ENCODE results near the gene TP53I13.

The TP53I13 gene

DNA sequence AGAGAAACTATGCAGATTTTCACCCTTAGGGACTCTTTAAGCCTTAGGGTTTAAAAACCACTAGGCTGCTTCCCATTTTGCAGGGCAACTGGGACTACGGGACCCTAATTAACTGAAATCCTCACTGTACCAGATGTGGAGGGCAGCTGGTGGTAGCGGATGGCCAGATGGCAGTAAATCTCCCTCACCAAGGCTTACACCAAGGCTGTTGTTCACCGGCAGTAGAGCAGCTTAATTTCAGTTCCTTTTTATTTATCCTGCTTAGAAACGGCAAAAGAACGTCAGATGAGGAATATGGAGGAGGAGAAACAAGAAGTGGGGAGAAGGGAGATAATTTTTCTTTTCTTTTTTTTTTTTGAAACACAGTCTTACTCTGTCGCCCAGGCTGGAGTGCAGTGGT lies 8.2 kb upstream of the TP53I13 start:
- H3K4me3 ChIP-seq (ENCODE audit: low read depth, low read length): no peak overlapping the region
- in situ Hi-C loops (cut with HindIII; ENCODE audit: low sequenced_read_pairs): no loop called here
- TF ChIP-seq, protein P1, sequence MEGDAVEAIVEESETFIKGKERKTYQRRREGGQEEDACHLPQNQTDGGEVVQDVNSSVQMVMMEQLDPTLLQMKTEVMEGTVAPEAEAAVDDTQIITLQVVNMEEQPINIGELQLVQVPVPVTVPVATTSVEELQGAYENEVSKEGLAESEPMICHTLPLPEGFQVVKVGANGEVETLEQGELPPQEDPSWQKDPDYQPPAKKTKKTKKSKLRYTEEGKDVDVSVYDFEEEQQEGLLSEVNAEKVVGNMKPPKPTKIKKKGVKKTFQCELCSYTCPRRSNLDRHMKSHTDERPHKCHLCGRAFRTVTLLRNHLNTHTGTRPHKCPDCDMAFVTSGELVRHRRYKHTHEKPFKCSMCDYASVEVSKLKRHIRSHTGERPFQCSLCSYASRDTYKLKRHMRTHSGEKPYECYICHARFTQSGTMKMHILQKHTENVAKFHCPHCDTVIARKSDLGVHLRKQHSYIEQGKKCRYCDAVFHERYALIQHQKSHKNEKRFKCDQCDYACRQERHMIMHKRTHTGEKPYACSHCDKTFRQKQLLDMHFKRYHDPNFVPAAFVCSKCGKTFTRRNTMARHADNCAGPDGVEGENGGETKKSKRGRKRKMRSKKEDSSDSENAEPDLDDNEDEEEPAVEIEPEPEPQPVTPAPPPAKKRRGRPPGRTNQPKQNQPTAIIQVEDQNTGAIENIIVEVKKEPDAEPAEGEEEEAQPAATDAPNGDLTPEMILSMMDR (IDR thresholded peaks at IDR 0.05; ENCODE audit: low read depth, low read length, missing control alignments): no peak
- DNase-seq (ENCODE audit: low read depth): no peak

DNA sequence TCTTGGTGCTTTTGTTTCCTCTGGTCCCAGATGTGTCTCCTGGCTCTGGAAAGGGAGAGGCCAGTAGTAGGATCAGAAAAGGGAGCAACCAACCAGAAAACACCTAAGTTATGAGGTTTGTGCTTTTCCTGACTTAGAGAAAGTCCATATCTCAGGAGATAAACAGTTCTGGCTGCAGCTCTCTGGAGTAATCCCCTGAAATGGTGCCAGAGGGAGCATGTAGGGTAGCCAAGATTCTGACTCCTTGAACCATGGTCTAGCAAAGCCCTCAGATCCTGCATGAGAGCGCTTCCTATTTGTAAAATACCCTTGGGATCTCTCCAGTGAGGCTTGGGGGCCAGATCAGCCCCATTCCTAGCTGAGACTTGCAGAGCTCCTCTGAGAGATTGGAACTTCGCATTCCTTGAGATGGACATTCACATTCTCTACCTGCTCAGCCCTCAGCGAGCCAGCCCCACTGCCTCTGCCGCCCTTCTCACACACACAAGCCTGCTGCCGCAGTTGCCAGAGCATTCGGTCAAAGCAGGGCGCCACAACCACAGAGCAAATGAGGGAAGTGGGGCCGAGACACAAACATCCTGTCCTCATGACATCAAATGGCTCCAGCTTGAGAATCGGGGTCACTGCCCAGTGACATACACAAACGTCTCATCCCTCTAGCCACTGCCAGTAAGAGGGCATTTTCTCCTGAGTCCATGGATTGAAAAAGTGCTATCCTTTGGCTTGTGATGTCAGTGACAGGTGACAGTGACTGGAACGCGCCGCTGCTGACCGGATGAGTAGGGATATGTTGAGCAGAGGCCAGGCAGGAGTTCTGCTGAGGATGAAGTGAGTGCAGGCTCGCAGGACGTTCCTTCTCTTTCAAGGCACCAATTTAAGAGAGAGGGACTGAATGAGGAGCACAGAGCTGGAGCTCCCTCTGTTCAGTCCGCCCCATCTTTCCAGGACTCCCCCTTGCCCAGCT lies 6.7 kb upstream of the TP53I13 start:
- DNase-seq (ENCODE audit: low read depth): no peak
- no peak overlapping the region for H3K4me3 ChIP-seq (ENCODE audit: low read depth, low read length)
- TF ChIP-seq, protein P1 (IDR thresholded peaks at IDR 0.05; ENCODE audit: low read depth, low read length, missing control alignments): no peak
- in situ Hi-C loops (cut with HindIII; ENCODE audit: low sequenced_read_pairs): no loop called here

DNA sequence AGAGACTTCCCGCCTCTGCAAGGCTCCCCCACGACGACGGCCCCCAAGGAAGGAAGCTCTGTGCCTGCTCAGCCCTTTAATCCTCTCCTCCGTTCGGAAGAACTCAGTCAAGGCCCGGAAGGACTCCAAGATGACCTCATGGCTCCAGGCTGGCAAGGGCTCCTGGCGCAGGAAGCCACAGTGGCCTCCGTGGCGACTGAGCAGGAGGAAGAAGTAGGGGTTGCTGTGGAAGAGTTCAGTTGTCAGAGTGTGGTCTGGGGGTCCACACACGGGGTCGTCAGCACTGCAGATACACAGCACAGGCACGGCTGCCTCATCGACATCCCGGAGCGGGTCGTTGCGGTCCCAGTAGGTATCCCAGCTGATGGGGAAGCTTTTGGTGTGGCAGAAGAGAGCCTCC lies 5.9 kb upstream of the TP53I13 start:
- in situ Hi-C loops (cut with HindIII; ENCODE audit: low sequenced_read_pairs): no loop called here
- no peak overlapping the region for H3K4me3 ChIP-seq (ENCODE audit: low read depth, low read length)
- TF ChIP-seq, protein P1 (IDR thresholded peaks at IDR 0.05; ENCODE audit: low read depth, low read length, missing control alignments): no peak
- no peak for DNase-seq (ENCODE audit: low read depth)

DNA sequence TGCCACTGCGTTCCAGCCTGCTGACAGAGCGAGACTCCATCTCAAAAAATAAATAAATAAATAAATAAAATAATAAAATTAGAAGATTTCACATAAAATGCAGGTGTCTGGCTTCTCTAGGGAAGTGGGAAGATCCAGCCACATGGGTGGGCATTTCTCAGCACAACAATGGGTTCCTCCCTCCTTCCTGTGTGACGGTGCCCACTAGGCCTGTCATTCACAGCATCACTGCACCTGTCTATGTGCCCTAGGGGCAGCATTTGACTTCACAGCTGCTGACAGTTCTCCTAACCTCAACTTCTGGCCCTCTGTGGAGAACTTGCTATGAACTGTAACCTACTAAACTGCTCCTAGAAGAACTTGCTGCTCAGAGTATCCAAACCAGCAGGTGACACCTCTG lies 4.7 kb upstream of the TP53I13 start:
- H3K4me3 ChIP-seq (ENCODE audit: low read depth, low read length): no peak overlapping the region
- in situ Hi-C loops (cut with HindIII; ENCODE audit: low sequenced_read_pairs): no loop called here
- no peak for DNase-seq (ENCODE audit: low read depth)
- TF ChIP-seq, protein P1 (IDR thresholded peaks at IDR 0.05; ENCODE audit: low read depth, low read length, missing control alignments): no peak

DNA sequence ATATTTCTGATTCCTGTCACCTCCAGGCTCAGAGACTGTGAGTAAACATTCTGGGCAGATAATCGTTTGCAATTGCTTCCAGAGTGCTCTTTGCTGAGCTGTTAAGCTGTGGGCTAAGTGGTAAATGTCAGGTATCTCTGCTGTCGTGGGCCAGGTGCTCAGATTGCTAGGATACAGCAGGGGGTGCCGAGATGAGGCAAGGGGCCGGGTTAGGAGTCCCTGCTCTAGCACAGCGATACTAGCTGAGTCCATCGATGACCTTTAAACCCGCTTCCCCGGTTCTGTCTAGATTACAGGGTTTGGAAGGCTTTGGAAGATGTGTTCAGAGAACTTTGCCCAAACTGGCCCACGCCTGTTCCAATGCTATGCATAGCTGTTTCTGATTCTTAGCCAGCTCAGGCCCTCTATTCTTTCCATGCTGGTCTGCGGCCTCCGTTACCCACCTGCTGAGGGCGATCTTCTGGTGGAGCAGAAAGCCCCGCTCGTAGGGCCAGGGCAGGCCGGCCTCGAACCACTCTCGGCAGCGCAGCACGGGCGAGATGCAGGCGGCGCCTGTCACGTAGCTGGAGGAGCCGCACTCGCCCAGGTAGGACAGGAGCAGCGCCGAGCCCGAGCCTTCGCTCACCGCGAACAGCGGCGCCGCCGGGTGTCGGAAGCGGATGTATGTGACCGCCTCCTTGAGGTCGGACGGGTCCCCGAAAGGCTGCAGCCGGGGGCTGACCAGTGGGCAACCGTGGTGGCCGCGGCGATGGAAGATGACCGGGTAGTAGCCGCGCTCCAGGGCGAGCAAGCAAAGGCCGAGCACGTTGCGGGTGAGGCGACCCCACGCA lies 2.6 kb upstream of the TP53I13 start:
- no peak for DNase-seq (ENCODE audit: low read depth)
- peak overlapping the region; percentile 32 for H3K4me3 ChIP-seq (ENCODE audit: low read depth, low read length)
- in situ Hi-C loops (cut with HindIII; ENCODE audit: low sequenced_read_pairs): no loop called here
- TF ChIP-seq, protein P1 (IDR thresholded peaks at IDR 0.05; ENCODE audit: low read depth, low read length, missing control alignments): peak; percentile 6

DNA sequence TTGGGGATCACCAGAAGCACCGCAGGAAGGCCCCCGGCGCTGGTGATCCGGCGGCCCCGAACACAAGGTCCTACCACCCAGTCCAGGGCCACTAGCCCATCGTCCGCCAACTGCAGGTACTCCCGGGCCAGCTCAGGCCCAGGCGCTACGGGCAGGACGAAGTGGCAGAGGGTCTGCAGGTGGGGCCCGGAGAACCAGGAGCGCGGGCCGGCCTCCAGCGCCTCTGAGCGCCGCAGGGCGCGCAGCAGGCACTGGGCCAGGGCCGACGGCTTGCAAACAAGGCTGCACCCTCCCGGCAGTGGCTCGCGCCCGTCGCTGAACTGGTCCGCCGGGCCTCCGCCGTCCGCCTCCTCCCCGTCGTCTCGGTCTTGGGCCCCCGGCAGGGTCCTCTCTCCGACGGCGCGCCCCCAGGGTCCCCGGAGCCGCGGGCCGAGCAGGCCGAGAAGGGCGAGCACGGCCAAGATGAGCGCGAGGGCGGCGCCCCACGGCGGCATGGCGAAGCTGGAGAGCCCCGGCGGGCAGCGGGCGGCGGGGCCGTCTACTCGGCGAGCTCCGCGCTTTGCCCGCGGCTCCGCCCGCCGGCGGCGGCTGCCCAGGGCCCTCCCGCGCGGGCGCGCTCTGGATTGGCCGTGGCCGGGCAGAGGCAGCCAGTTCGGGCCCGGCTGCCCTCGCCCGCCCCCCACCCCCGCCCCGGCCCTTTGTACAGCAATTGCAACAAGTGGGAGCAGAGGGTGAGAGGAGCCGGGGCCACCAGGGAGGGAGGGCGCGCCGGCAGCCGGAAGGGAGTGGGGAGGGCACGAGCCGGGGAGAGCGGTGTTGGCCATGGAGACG lies 1.8 kb upstream of the TP53I13 start, which contains the start of gene ABHD15:
Gene ABHD15, minus strand, starts transcription at position 565 of the 831 bp plus-strand sequence. Its CDS starts 71 bp downstream, at position 494.
- no peak for DNase-seq (ENCODE audit: low read depth)
- peak within 1 kb of the TSS; percentile 72 for H3K4me3 ChIP-seq (ENCODE audit: low read depth, low read length)
- TF ChIP-seq, protein P1 (IDR thresholded peaks at IDR 0.05; ENCODE audit: low read depth, low read length, missing control alignments): no peak
- in situ Hi-C loops (cut with HindIII; ENCODE audit: low sequenced_read_pairs): no loop called here

All from astrocyte of the cerebellum (primary cell).